Vagina (tissue), 2 donors: ENCODE results near the gene PISD. TPM values are rescaled to one million over a fixed set of nuclear protein-coding genes. Genes with fewer than 3 reads are reported as not detected.

ENCODE experiments used
- DNase-seq, 2 donors: peaks; one replicate each; pipeline ENCODE4 v3.0.0-alpha.2; 2017; ENCODE audit errors: extremely low spot score in 2 of 2
- H3K27ac ChIP-seq: fragments of 200-600 bp; sonication (generic); one replicate; pipeline ENCODE4 v1.5.1; 2019
- H3K27me3 ChIP-seq: fragments of 200-600 bp; sonication (generic); one replicate; pipeline ENCODE4 v1.5.1; 2019
- H3K36me3 ChIP-seq, 2 donors: fragments of 200-600 bp; sonication (generic); one replicate each; pipeline ENCODE4 v1.5.1; 2017 to 2019
- H3K4me1 ChIP-seq: fragments of 200-600 bp; sonication (generic); one replicate; pipeline ENCODE4 v1.5.1; 2019
- H3K4me3 ChIP-seq, 2 donors: fragments of 200-600 bp; sonication (generic); 1 replicate in 1 of 2; 2 replicates in 1 of 2; pipeline ENCODE4 v1.5.1; 2016 to 2019
- H3K9me3 ChIP-seq: fragments of 200-600 bp; sonication (generic); one replicate; pipeline ENCODE4 v1.5.1; 2019
- CTCF ChIP-seq, 3 experiments: fragments of 450-650 bp in 2 of 3; fragments of 200-600 bp in 1 of 3; sonication (generic) in 1 of 3; IDR thresholded peaks; one replicate each; pipeline ENCODE4 v1.5.1; 2017 to 2019; ENCODE audit warnings: antibody characterized with exemption in 3 of 3, mild to moderate bottlenecking in 2 of 3, moderate library complexity in 2 of 3
- POLR2A ChIP-seq, 2 donors: fragments of 450-650 bp; IDR thresholded peaks; one replicate each; pipeline ENCODE4 v1.6.1; 2017; ENCODE audit warnings: antibody characterized with exemption in 2 of 2, mild to moderate bottlenecking in 2 of 2, moderate library complexity in 2 of 2
- POLR2AphosphoS5 ChIP-seq, 2 donors: sonication (generic); formaldehyde crosslinking; IDR thresholded peaks; one replicate each; pipeline ENCODE4 v1.9.0; 2017; ENCODE audit warnings: antibody characterized with exemption in 2 of 2, mild to moderate bottlenecking in 2 of 2, low read depth in 1 of 2; ENCODE audit not compliant: insufficient read depth in 1 of 2
- intact Hi-C: fragments of 100-400 bp; cut with DNase I; formaldehyde crosslinking; loops from one replicate; pipeline ENCODE4 v1.15.1; 2023
- microRNA-seq: library from miRNA; unstranded; fragments of <30 nt; microRNA quantifications from one replicate; pipeline ENCODE4, GENCODE V29; 2017; ENCODE audit warnings: borderline number of aligned reads, borderline replicate concordance
- total RNA-seq: library from RNA; depleted of rRNA; stranded (reverse); fragments of >200 nt; gene quantifications from one replicate; pipeline ENCODE4 v1.2.3, GENCODE V29; 2016

Gene PISD
- total RNA-seq, 1 donor from 2014 or later = 50.3 TPM

DNA sequence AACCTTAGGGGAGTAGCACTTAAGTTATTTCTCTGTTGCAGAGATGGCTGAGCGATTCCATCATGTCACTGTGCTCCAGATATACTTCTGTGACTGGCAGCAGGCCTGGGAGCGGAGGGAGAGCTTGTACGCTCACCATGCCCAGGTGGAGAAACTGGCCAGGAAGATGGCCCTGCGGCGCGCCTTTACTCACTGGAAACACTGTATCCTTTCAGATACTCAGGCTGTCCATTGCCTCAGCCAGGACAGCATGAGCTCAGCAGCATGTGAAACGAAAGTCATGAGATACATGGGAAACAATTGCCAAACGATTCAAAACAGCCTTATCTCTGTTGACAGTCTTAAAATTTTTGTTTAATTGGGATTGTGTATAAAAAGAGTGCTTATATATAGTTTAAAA, 86.8 kb downstream of the PISD start:
- intact Hi-C loops = no loop called here
- peaks cover 0 to 10% of the 10 kb centered on the region in 2 donors for H3K36me3 ChIP-seq
- no peaks in the 10 kb centered on the region for H3K9me3 ChIP-seq
- TF ChIP-seq POLR2AphosphoS5 (IDR thresholded peaks at IDR 0.05; ENCODE audit: insufficient read depth in 1 of 2, low read depth in 1 of 2) (no peak), POLR2A (IDR thresholded peaks at IDR 0.05) (no peak), CTCF (IDR thresholded peaks at IDR 0.05) (no peak)
- no peak overlapping the region for H3K27ac ChIP-seq
- H3K4me3 ChIP-seq = no peak overlapping the region
- DNase-seq = no peak
- no peaks in the 10 kb centered on the region for H3K27me3 ChIP-seq
- H3K4me1 ChIP-seq = no peaks in the 10 kb centered on the region

GRCh38 chr22:31574055-31574670, 87.9 kb downstream of the PISD start:
- Histone ChIP-seq H3K4me3 (no peak overlapping the region), H3K27ac (no peak overlapping the region), H3K27me3 (no peaks in the 10 kb centered on the region), H3K4me1 (no peaks in the 10 kb centered on the region), H3K36me3 (peaks cover 0 to 10% of the 10 kb centered on the region in 2 donors), H3K9me3 (no peaks in the 10 kb centered on the region)
- TF ChIP-seq POLR2AphosphoS5 (IDR thresholded peaks at IDR 0.05; ENCODE audit: insufficient read depth in 1 of 2, low read depth in 1 of 2) (no peak), POLR2A (IDR thresholded peaks at IDR 0.05) (no peak), CTCF (IDR thresholded peaks at IDR 0.05) (no peak)
- intact Hi-C loops = no loop called here
- DNase-seq = no peak

DNA sequence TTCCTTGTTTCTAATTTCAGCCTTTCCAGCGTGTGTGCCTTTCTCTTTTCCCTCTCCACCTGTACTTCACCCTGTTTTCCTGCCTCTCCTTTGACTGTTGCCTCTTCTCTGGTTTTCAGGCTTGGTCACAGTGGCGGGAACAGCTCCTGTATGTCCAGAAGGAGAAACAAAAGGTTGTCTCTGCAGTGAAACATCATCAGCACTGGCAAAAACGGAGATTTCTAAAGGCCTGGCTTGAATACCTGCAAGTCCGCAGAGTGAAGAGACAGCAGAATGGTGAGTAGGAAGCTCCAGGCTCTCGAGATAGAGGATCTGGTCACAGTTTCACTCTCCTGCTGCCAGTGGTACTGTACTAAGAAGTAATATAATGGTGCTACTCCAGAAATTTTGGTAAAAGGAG, 89.1 kb downstream of the PISD start:
- no peaks in the 10 kb centered on the region for H3K4me1 ChIP-seq
- no peak for DNase-seq
- H3K4me3 ChIP-seq = no peak overlapping the region
- intact Hi-C loops = no loop called here
- H3K36me3 ChIP-seq = peaks cover 0 to 7% of the 10 kb centered on the region in 2 donors
- TF ChIP-seq POLR2A (IDR thresholded peaks at IDR 0.05) (no peak), POLR2AphosphoS5 (IDR thresholded peaks at IDR 0.05; ENCODE audit: insufficient read depth in 1 of 2, low read depth in 1 of 2) (no peak), CTCF (IDR thresholded peaks at IDR 0.05) (no peak)
- no peaks in the 10 kb centered on the region for H3K9me3 ChIP-seq
- H3K27ac ChIP-seq = no peak overlapping the region
- no peaks in the 10 kb centered on the region for H3K27me3 ChIP-seq

DNA sequence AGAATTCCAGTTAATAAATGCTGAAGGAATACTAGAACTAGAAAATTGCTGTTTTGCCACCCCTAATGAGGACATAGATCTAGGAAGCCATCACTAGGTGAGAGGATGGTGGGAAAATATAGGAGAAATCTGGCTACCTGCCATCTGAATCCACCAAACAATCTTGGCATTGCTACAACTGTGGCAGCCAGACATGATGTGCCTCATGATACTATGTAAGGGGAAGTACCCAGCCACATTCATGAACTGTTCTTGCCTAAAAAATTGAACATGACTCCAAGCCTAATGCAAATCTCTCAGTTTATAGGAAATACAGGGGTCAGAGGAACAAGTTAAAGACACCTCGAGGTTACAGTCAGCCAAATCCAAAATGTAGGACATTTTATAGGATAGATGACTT, 92.9 kb downstream of the PISD start:
- Histone ChIP-seq H3K9me3 (no peaks in the 10 kb centered on the region), H3K36me3 (no peaks in the 10 kb centered on the region), H3K27ac (no peak overlapping the region), H3K27me3 (no peaks in the 10 kb centered on the region), H3K4me3 (no peak overlapping the region), H3K4me1 (no peaks in the 10 kb centered on the region)
- no peak for TF ChIP-seq CTCF (IDR thresholded peaks at IDR 0.05)
- TF ChIP-seq POLR2A (IDR thresholded peaks at IDR 0.05) = no peak
- no peak for TF ChIP-seq POLR2AphosphoS5 (IDR thresholded peaks at IDR 0.05; ENCODE audit: insufficient read depth in 1 of 2, low read depth in 1 of 2)
- no peak for DNase-seq
- intact Hi-C loops = loop anchor here (2.0 kb wide), 1 partner anchor 66 kb away; no protein-coding TSS in a partner anchor

Small RNAs within 50 kb of the gene (microRNA-seq; reads per million reads assigned to microRNA genes)
- not detected for gene MIR7109

Other genes starting within 250 kb of the PISD start
- 24.6 TPM for gene EIF4ENIF1, start 172.4 kb downstream of the PISD start, total RNA-seq
- 33.6 TPM for gene SFI1, start 165.7 kb downstream of the PISD start, total RNA-seq
- gene PRR14L, start 87.9 kb upstream of the PISD start, total RNA-seq = 37.3 TPM
- 28.7 TPM for gene DEPDC5, start 91.8 kb upstream of the PISD start, total RNA-seq